GM10847 (cell line): Measurements from ENCODE around the gene SLC15A5.

Experiments used
- POLR2A ChIP-seq: IDR thresholded peaks from 2 replicates; pipeline ENCODE4 v1.6.1; 2011; ENCODE audit not compliant: insufficient read length; ENCODE audit errors: extremely low read depth

Gene SLC15A5

GRCh38 chr12:16282081-16282480 lies 4.6 kb upstream of the SLC15A5 start:
- TF ChIP-seq POLR2A = no peak

- TF ChIP-seq POLR2A = no peak
Measured at GRCh38 chr12:16281157-16281556, 3.7 kb upstream of the SLC15A5 start.

GRCh38 chr12:16272222-16272621 lies 5.3 kb downstream of the SLC15A5 start:
- no peak for TF ChIP-seq POLR2A

- TF ChIP-seq POLR2A = no peak
Measured at GRCh38 chr12:16271062-16271461, 6.4 kb downstream of the SLC15A5 start.

GRCh38 chr12:16269946-16270345 lies 7.5 kb downstream of the SLC15A5 start:
- TF ChIP-seq POLR2A = no peak

GRCh38 chr12:16266085-16266484 lies 11.4 kb downstream of the SLC15A5 start:
- no peak for TF ChIP-seq POLR2A

GRCh38 chr12:16261944-16262475 lies 15.5 kb downstream of the SLC15A5 start:
- TF ChIP-seq POLR2A = no peak

- no peak for TF ChIP-seq POLR2A
Measured at GRCh38 chr12:16260206-16260605, 17.3 kb downstream of the SLC15A5 start.

- no peak for TF ChIP-seq POLR2A
Measured at GRCh38 chr12:16258963-16259362, 18.5 kb downstream of the SLC15A5 start.

GRCh38 chr12:16246264-16246663 lies 31.2 kb downstream of the SLC15A5 start:
- no peak for TF ChIP-seq POLR2A

GRCh38 chr12:16245209-16245608 lies 32.3 kb downstream of the SLC15A5 start:
- no peak for TF ChIP-seq POLR2A

- no peak for TF ChIP-seq POLR2A
Measured at GRCh38 chr12:16243487-16244412, 33.7 kb downstream of the SLC15A5 start.

- no peak for TF ChIP-seq POLR2A
Measured at GRCh38 chr12:16241346-16241745, 36.1 kb downstream of the SLC15A5 start.

GRCh38 chr12:16238661-16239060 lies 38.8 kb downstream of the SLC15A5 start:
- no peak for TF ChIP-seq POLR2A

GRCh38 chr12:16229676-16230075 lies 47.8 kb downstream of the SLC15A5 start:
- no peak for TF ChIP-seq POLR2A

GRCh38 chr12:16228067-16228466 lies 49.4 kb downstream of the SLC15A5 start:
- TF ChIP-seq POLR2A = no peak
